ENCODE data around the gene LARGE1.

Gene LARGE1

GRCh38 chr22:33747029-33747428 is 173.2 kb downstream of the LARGE1 start:
- Histone ChIP-seq H3K9ac (ENCODE audit: low read length) (no peak overlapping the region), H4K20me1 (ENCODE audit: insufficient read depth, low read length) (no peaks in the 10 kb centered on the region), H3K27me3 (ENCODE audit: insufficient read depth, low read length) (no peaks in the 10 kb centered on the region), H3K27ac (ENCODE audit: low read depth, low read length, poor library complexity, severe bottlenecking) (no peak overlapping the region), H3K4me1 (ENCODE audit: insufficient read depth, low read length, severe bottlenecking) (peaks cover 26% of the 10 kb centered on the region), H3K4me3 (ENCODE audit: low read depth, low read length, poor library complexity, severe bottlenecking) (no peak overlapping the region), H3K9me2 (ENCODE audit: low read depth, low read length) (no peaks in the 10 kb centered on the region), H3K9me3 (ENCODE audit: low read length) (no peaks in the 10 kb centered on the region), H3K36me3 (ENCODE audit: insufficient read depth, low read length) (no peaks in the 10 kb centered on the region), H2AFZ (ENCODE audit: low read length) (no peak overlapping the region), H3F3A (ENCODE audit: insufficient read depth, low read length) (no peaks in the 10 kb centered on the region), H3K4me2 (ENCODE audit: low read length) (no peak overlapping the region), H3K79me2 (ENCODE audit: insufficient read depth, low read length) (no peaks in the 10 kb centered on the region)
- TF ChIP-seq CTCF (IDR thresholded peaks at IDR 0.05; ENCODE audit: low read length) = no peak
- no peak for TF ChIP-seq EZH2 (IDR thresholded peaks at IDR 0.05; ENCODE audit: borderline replicate concordance, low read length)

- H2AFZ ChIP-seq (ENCODE audit: low read length) = no peak overlapping the region
- H3K36me3 ChIP-seq (ENCODE audit: insufficient read depth, low read length) = no peaks in the 10 kb centered on the region
- H3K27ac ChIP-seq (ENCODE audit: low read depth, low read length, poor library complexity, severe bottlenecking) = no peak overlapping the region
- H3K79me2 ChIP-seq (ENCODE audit: insufficient read depth, low read length) = no peaks in the 10 kb centered on the region
- no peaks in the 10 kb centered on the region for H3K9me2 ChIP-seq (ENCODE audit: low read depth, low read length)
- no peaks in the 10 kb centered on the region for H4K20me1 ChIP-seq (ENCODE audit: insufficient read depth, low read length)
- no peaks in the 10 kb centered on the region for H3F3A ChIP-seq (ENCODE audit: insufficient read depth, low read length)
- no peaks in the 10 kb centered on the region for H3K9me3 ChIP-seq (ENCODE audit: low read length)
- no peak overlapping the region for H3K4me2 ChIP-seq (ENCODE audit: low read length)
- TF ChIP-seq CTCF (IDR thresholded peaks at IDR 0.05; ENCODE audit: low read length) (no peak), EZH2 (IDR thresholded peaks at IDR 0.05; ENCODE audit: borderline replicate concordance, low read length) (no peak)
- H3K4me1 ChIP-seq (ENCODE audit: insufficient read depth, low read length, severe bottlenecking) = peaks cover 31% of the 10 kb centered on the region
- no peak overlapping the region for H3K4me3 ChIP-seq (ENCODE audit: low read depth, low read length, poor library complexity, severe bottlenecking)
- no peak overlapping the region for H3K9ac ChIP-seq (ENCODE audit: low read length)
- H3K27me3 ChIP-seq (ENCODE audit: insufficient read depth, low read length) = no peaks in the 10 kb centered on the region
Observed at GRCh38 chr22:33746501-33746928, 173.8 kb downstream of the LARGE1 start.

GRCh38 chr22:33745501-33745900 is 174.8 kb downstream of the LARGE1 start:
- H3K4me2 ChIP-seq (ENCODE audit: low read length) = no peak overlapping the region
- peaks cover 39% of the 10 kb centered on the region for H3K4me1 ChIP-seq (ENCODE audit: insufficient read depth, low read length, severe bottlenecking)
- no peaks in the 10 kb centered on the region for H3K9me3 ChIP-seq (ENCODE audit: low read length)
- no peaks in the 10 kb centered on the region for H3K79me2 ChIP-seq (ENCODE audit: insufficient read depth, low read length)
- no peaks in the 10 kb centered on the region for H4K20me1 ChIP-seq (ENCODE audit: insufficient read depth, low read length)
- H3F3A ChIP-seq (ENCODE audit: insufficient read depth, low read length) = no peaks in the 10 kb centered on the region
- no peak for TF ChIP-seq EZH2 (IDR thresholded peaks at IDR 0.05; ENCODE audit: borderline replicate concordance, low read length)
- no peak for TF ChIP-seq CTCF (IDR thresholded peaks at IDR 0.05; ENCODE audit: low read length)
- H3K9me2 ChIP-seq (ENCODE audit: low read depth, low read length) = no peaks in the 10 kb centered on the region
- no peak overlapping the region for H3K4me3 ChIP-seq (ENCODE audit: low read depth, low read length, poor library complexity, severe bottlenecking)
- no peak overlapping the region for H3K27ac ChIP-seq (ENCODE audit: low read depth, low read length, poor library complexity, severe bottlenecking)
- no peaks in the 10 kb centered on the region for H3K36me3 ChIP-seq (ENCODE audit: insufficient read depth, low read length)
- H3K27me3 ChIP-seq (ENCODE audit: insufficient read depth, low read length) = no peaks in the 10 kb centered on the region
- no peak overlapping the region for H2AFZ ChIP-seq (ENCODE audit: low read length)
- H3K9ac ChIP-seq (ENCODE audit: low read length) = no peak overlapping the region
